GM12878 (cell line): ENCODE measurements around the gene DCAF6. TPM values are rescaled to one million over a fixed set of nuclear protein-coding genes. Genes with fewer than 3 reads are reported as not detected.
A peak's percentile ranks its signal among the peaks of the same experiment; 100 is the strongest.

Source experiments
- BCL11A ChIP-seq: IDR thresholded peaks from 2 replicates; pipeline ENCODE4 v1.6.1; 2011; ENCODE audit warnings: low read depth, low read length
- BHLHE40 ChIP-seq, 2 experiments: fragments of 450-650 bp in 1 of 2; IDR thresholded peaks; 2 replicates each; pipeline ENCODE4 v1.6.1; 2011 to 2017; ENCODE audit warnings: low read depth in 2 of 2, borderline replicate concordance in 1 of 2, improper control_type of control experiment in 1 of 2, low read length in 1 of 2, mild to moderate bottlenecking in 1 of 2
- BRCA1 ChIP-seq: IDR thresholded peaks from 2 replicates; pipeline ENCODE4 v1.6.1; 2011; ENCODE audit warnings: low read depth, low read length, improper control_type of control experiment
- ETV6 ChIP-seq, 2 experiments: fragments of 450-650 bp in 1 of 2; IDR thresholded peaks in 1 of 2; conservative IDR thresholded peaks in 1 of 2; 2 replicates each; pipeline ENCODE4 v1.6.1; 2014; ENCODE audit warnings: antibody characterized with exemption in 1 of 2, borderline replicate concordance in 1 of 2, low read depth in 1 of 2, mild to moderate bottlenecking in 1 of 2, moderate library complexity in 1 of 2
- FOS ChIP-seq: IDR thresholded peaks from 3 replicates; pipeline ENCODE4 v1.6.1; 2011; ENCODE audit warnings: borderline replicate concordance; ENCODE audit not compliant: insufficient read length; ENCODE audit errors: extremely low read depth
- IRF4 ChIP-seq: IDR thresholded peaks from 2 replicates; pipeline ENCODE4 v1.6.1; 2011; ENCODE audit warnings: low read depth, low read length
- KAT2A ChIP-seq: conservative IDR thresholded peaks from 2 replicates; pipeline ENCODE4 v1.6.1; 2011; ENCODE audit warnings: low read depth, low read length; ENCODE audit not compliant: control insufficient read depth
- KDM1A ChIP-seq: fragments of 200-600 bp; sonication (generic); IDR thresholded peaks from 2 replicates; pipeline ENCODE4 v1.6.1; 2016; ENCODE audit warnings: borderline replicate concordance
- MTA2 ChIP-seq: fragments of 450-650 bp; IDR thresholded peaks from 2 replicates; pipeline ENCODE4 v1.6.1; 2016; ENCODE audit warnings: low read depth, mild to moderate bottlenecking, moderate library complexity
- NFIC ChIP-seq: IDR thresholded peaks from 2 replicates; pipeline ENCODE4 v1.6.1; 2012; ENCODE audit warnings: low read depth, mild to moderate bottlenecking, inconsistent platforms, low read length, moderate library complexity
- NFYB ChIP-seq: IDR thresholded peaks from 2 replicates; pipeline ENCODE4 v1.6.1; 2011; ENCODE audit warnings: low read depth, mild to moderate bottlenecking, low read length, improper control_type of control experiment, moderate library complexity; ENCODE audit not compliant: insufficient read depth
- PAX8 ChIP-seq: fragments of 450-650 bp; IDR thresholded peaks from 2 replicates; pipeline ENCODE4 v1.6.1; 2017; ENCODE audit warnings: mild to moderate bottlenecking, moderate library complexity
- POLR2AphosphoS5 ChIP-seq: IDR thresholded peaks from 2 replicates; pipeline ENCODE4 v1.6.1; 2011; ENCODE audit warnings: mild to moderate bottlenecking, low read length, inconsistent platforms
- RAD21 ChIP-seq: IDR thresholded peaks from 2 replicates; pipeline ENCODE4 v1.6.1; 2011; ENCODE audit warnings: mild to moderate bottlenecking, low read depth, low read length, moderate library complexity; ENCODE audit not compliant: insufficient read depth
- TAF1 ChIP-seq: IDR thresholded peaks from 2 replicates; pipeline ENCODE4 v1.6.1; 2011; ENCODE audit warnings: mild to moderate bottlenecking, low read depth, low read length, borderline replicate concordance
- TARDBP ChIP-seq: IDR thresholded peaks from 2 replicates; pipeline ENCODE4 v1.6.1; 2016; ENCODE audit warnings: borderline replicate concordance
- YY1 ChIP-seq: IDR thresholded peaks from 2 replicates; pipeline ENCODE4 v1.6.1; 2011; ENCODE audit warnings: low read depth, mild to moderate bottlenecking, low read length
- ZBED1 ChIP-seq: IDR thresholded peaks from 2 replicates; pipeline ENCODE4 v1.6.1; 2016; ENCODE audit warnings: borderline replicate concordance
- polyA plus RNA-seq, 11 experiments: library from polyadenylated mRNA; depleted of rRNA in 4 of 11; unstranded in 6 of 11; stranded (reverse) in 5 of 11; fragments of >200 nt; fragmentation: Nextera tagmentation in 4 of 11; fragmentation: Illumina TruSeq in 1 of 11; extraction: Ambion mirVana in 4 of 11; extraction: Trizol in 1 of 11; gene quantifications; 1 replicate in 1 of 11; 2 replicates in 10 of 11; pipeline versions ENCODE4 v1.2.1 to v1.2.3, GENCODE V29; 2011 to 2016; ENCODE audit warnings: inconsistent platforms in 2 of 11, missing spikeins in 2 of 11, low read depth in 1 of 11
- total RNA-seq, 4 experiments: library from RNA; depleted of rRNA in 3 of 4; stranded (reverse); fragments of >200 nt in 3 of 4; fragmentation: Illumina TruSeq in 1 of 4; extraction: Trizol in 1 of 4; gene quantifications; 2 replicates each; pipeline versions ENCODE4 v1.2.1 to v1.2.3, GENCODE V29; 2013 to 2021
- TF ChIP-seq, protein P1 (sequence below), 3 experiments: IDR thresholded peaks in 2 of 3; conservative IDR thresholded peaks in 1 of 3; 2 replicates each; pipeline ENCODE4 v1.5.1; 2011; ENCODE audit warnings: low read depth in 3 of 3, low read length in 3 of 3, mild to moderate bottlenecking in 3 of 3, control low read depth in 2 of 3, moderate library complexity in 2 of 3, inconsistent platforms in 1 of 3, mixed read lengths in 1 of 3; ENCODE audit not compliant: control insufficient read depth in 2 of 3, insufficient read depth in 1 of 3; ENCODE audit errors: extremely low read depth in 1 of 3
- TF ChIP-seq, protein P2 (sequence below): fragments of 450-650 bp; conservative IDR thresholded peaks from 2 replicates; pipeline ENCODE4 v1.6.1; 2017; ENCODE audit warnings: mild to moderate bottlenecking, moderate library complexity
- TF ChIP-seq, protein P3 (sequence below): IDR thresholded peaks from 2 replicates; pipeline ENCODE4 v1.6.1; 2011; ENCODE audit warnings: borderline replicate concordance, low read depth, mild to moderate bottlenecking, moderate library complexity, low read length; ENCODE audit not compliant: insufficient read depth, poor library complexity, severe bottlenecking
- TF ChIP-seq, protein P4 (sequence below): IDR thresholded peaks from 2 replicates; pipeline ENCODE4 v1.6.1; 2012; ENCODE audit warnings: low read depth, low read length, improper control_type of control experiment

The DCAF6 gene
- total and polyA plus RNA-seq, 10 of the 15 experiments (the other 5 are each of a cell fraction or from before 2014, with no cell fraction given), result 11.4 to 62.7 (median 33.0) TPM

DNA sequence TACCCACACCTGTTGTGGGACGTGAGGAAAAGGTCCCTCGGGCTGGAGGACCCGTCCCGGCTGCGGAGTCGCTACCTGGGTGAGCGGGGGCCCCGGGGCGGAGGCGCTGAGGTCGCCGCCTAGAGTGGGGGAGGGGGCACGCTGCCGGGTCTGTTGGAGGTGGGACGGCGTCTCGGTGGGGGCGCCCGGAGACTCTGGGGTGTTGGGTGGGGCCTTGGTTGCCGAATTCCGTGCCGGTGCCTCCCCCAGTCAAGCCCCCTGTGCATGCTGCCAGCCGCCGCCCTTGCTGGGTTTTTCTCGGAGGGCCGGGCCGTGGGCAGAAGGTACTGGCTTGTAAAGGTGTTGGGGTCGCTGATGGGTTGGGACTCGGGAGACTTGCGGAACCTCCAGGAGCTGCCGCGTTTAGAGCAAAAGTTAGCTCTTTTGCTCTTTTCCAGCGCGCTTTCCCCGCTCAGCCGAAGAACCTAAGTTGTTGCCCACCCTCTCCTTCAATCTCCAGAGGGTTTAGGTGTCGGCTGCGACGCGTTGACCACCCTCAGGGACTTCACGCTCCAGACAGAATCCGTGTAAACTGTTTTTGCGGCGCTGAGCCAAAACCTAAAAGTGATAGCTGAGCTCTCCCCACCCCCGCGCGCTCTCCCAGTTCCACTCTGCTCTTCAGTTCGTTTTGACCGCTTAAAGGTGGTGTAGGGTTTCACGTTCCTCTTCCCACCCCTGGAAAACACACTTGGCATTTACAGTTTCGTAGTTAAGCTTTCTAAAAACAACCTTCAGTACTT is 636 bp downstream of the DCAF6 start, which contains the start of gene MPC2 (continued):
- TF ChIP-seq, protein P1, sequence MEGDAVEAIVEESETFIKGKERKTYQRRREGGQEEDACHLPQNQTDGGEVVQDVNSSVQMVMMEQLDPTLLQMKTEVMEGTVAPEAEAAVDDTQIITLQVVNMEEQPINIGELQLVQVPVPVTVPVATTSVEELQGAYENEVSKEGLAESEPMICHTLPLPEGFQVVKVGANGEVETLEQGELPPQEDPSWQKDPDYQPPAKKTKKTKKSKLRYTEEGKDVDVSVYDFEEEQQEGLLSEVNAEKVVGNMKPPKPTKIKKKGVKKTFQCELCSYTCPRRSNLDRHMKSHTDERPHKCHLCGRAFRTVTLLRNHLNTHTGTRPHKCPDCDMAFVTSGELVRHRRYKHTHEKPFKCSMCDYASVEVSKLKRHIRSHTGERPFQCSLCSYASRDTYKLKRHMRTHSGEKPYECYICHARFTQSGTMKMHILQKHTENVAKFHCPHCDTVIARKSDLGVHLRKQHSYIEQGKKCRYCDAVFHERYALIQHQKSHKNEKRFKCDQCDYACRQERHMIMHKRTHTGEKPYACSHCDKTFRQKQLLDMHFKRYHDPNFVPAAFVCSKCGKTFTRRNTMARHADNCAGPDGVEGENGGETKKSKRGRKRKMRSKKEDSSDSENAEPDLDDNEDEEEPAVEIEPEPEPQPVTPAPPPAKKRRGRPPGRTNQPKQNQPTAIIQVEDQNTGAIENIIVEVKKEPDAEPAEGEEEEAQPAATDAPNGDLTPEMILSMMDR (IDR thresholded peaks at IDR 0.05 in 2 of 3, conservative IDR thresholded peaks at IDR 0.05 in 1 of 3; ENCODE audit: control insufficient read depth in 2 of 3, extremely low read depth in 1 of 3, insufficient read depth in 1 of 3, low read depth in 3 of 3, low read length in 3 of 3), result no peak
- TF ChIP-seq FOS, result no peak
- TF ChIP-seq KAT2A, result no peak
- TF ChIP-seq ZBED1, result peak; percentile 14; the same call in 1 of the 2 replicates
- no peak for TF ChIP-seq NFYB
- no peak for TF ChIP-seq BRCA1
- TF ChIP-seq, protein P2, sequence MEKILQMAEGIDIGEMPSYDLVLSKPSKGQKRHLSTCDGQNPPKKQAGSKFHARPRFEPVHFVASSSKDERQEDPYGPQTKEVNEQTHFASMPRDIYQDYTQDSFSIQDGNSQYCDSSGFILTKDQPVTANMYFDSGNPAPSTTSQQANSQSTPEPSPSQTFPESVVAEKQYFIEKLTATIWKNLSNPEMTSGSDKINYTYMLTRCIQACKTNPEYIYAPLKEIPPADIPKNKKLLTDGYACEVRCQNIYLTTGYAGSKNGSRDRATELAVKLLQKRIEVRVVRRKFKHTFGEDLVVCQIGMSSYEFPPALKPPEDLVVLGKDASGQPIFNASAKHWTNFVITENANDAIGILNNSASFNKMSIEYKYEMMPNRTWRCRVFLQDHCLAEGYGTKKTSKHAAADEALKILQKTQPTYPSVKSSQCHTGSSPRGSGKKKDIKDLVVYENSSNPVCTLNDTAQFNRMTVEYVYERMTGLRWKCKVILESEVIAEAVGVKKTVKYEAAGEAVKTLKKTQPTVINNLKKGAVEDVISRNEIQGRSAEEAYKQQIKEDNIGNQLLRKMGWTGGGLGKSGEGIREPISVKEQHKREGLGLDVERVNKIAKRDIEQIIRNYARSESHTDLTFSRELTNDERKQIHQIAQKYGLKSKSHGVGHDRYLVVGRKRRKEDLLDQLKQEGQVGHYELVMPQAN, result peak; percentile 55
- peak; percentile 74 for TF ChIP-seq IRF4
- no peak for TF ChIP-seq TARDBP
- peak; percentile 68 for TF ChIP-seq POLR2AphosphoS5
- 0 out of 2 replicates have a peak, but pooled peaks have one; percentile 41 for TF ChIP-seq PAX8
- no peak for TF ChIP-seq YY1
- TF ChIP-seq RAD21, result no peak
- TF ChIP-seq BCL11A, result no peak
- TF ChIP-seq, protein P3, sequence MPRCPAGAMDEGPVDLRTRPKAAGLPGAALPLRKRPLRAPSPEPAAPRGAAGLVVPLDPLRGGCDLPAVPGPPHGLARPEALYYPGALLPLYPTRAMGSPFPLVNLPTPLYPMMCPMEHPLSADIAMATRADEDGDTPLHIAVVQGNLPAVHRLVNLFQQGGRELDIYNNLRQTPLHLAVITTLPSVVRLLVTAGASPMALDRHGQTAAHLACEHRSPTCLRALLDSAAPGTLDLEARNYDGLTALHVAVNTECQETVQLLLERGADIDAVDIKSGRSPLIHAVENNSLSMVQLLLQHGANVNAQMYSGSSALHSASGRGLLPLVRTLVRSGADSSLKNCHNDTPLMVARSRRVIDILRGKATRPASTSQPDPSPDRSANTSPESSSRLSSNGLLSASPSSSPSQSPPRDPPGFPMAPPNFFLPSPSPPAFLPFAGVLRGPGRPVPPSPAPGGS, result no peak
- 0 out of 2 replicates have a peak, but pooled peaks have one; percentile 31 for TF ChIP-seq MTA2
- peak; percentile 74; the same call in 1 of the 2 replicates for TF ChIP-seq TAF1
- no peak; a peak in 1 of 4 replicates for TF ChIP-seq BHLHE40 (IDR thresholded peaks at IDR 0.05; ENCODE audit: borderline replicate concordance in 1 of 2, low read depth in 2 of 2, low read length in 1 of 2)
- TF ChIP-seq KDM1A, result no peak
- TF ChIP-seq ETV6 (conservative IDR thresholded peaks at IDR 0.05 in 1 of 2, IDR thresholded peaks at IDR 0.05 in 1 of 2; ENCODE audit: borderline replicate concordance in 1 of 2, low read depth in 1 of 2), result no peak
- TF ChIP-seq, protein P4, sequence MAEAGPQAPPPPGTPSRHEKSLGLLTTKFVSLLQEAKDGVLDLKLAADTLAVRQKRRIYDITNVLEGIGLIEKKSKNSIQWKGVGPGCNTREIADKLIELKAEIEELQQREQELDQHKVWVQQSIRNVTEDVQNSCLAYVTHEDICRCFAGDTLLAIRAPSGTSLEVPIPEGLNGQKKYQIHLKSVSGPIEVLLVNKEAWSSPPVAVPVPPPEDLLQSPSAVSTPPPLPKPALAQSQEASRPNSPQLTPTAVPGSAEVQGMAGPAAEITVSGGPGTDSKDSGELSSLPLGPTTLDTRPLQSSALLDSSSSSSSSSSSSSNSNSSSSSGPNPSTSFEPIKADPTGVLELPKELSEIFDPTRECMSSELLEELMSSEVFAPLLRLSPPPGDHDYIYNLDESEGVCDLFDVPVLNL, result no peak
- peak; percentile 25; the same call in 1 of the 2 replicates for TF ChIP-seq NFIC
